H1 (cell line): ENCODE data around the gene TCEAL7. TPM values are rescaled to one million over a fixed set of nuclear protein-coding genes. Genes with fewer than 3 reads are reported as not detected.
"Not testable (repeated sequence)": the region's sequence is repeated elsewhere in the genome, so short reads cannot be mapped to it uniquely, and the experiment has no call there.

Experiments
- CTCF ChIA-PET: fragments of 300-600 bp; sonication (Branson Sonifier 250); formaldehyde crosslinking; loops from one replicate; lab custom pipeline; 2021; ENCODE audit not compliant: partially characterized antibody; lab: Charles Lee
- POLR2A ChIA-PET: fragments of 300-600 bp; sonication (Branson Sonifier 250); formaldehyde crosslinking; loops from one replicate; lab custom pipeline; 2021; ENCODE audit warnings: inconsistent platforms; ENCODE audit not compliant: partially characterized antibody; lab: Charles Lee
- DNase-seq, 2 experiments: peaks; one replicate each; pipeline versions ENCODE4 v3.0.0 to v3.0.0-alpha.2; 2010 to 2022; ENCODE audit warnings: low spot score in 2 of 2, low read depth in 1 of 2, mixed read lengths in 1 of 2
- FAIRE-seq: peaks from 2 replicates; lab custom pipeline; 2011; peaks lifted over from hg19 to GRCh38; lab: Jason Lieb, UNC
- H2AFZ ChIP-seq: 2 replicates; pipeline ENCODE4 v1.8.1; 2012; ENCODE audit warnings: low read length, inconsistent platforms
- H2AK5ac ChIP-seq: 2 replicates; pipeline ENCODE4 v1.6.1; 2013; ENCODE audit warnings: low read depth, low read length
- H2BK120ac ChIP-seq: replicated peaks from 2 replicates; pipeline ENCODE3; 2013; ENCODE audit warnings: low read depth, low read length, inconsistent platforms
- H2BK12ac ChIP-seq: 2 replicates; pipeline ENCODE4 v1.6.1; 2013; ENCODE audit warnings: low read depth, low read length
- H2BK15ac ChIP-seq: 2 replicates; pipeline ENCODE4 v1.6.1; 2013; ENCODE audit warnings: low read length
- H2BK20ac ChIP-seq: 2 replicates; pipeline ENCODE4 v1.6.1; 2013; ENCODE audit warnings: low read length
- H2BK5ac ChIP-seq: 2 replicates; pipeline ENCODE4 v1.6.1; 2013; ENCODE audit warnings: low read depth, low read length
- H3K14ac ChIP-seq: 2 replicates; pipeline ENCODE4 v1.6.1; 2013; ENCODE audit warnings: inconsistent platforms; ENCODE audit not compliant: insufficient read length
- H3K18ac ChIP-seq: 2 replicates; pipeline ENCODE4 v1.6.1; 2013; ENCODE audit warnings: low read length; ENCODE audit errors: extremely low read depth
- H3K23ac ChIP-seq: 2 replicates; pipeline ENCODE4 v1.6.1; 2013; ENCODE audit warnings: inconsistent platforms; ENCODE audit not compliant: insufficient read length
- H3K23me2 ChIP-seq: 2 replicates; pipeline ENCODE4 v1.6.1; 2013; ENCODE audit warnings: low read depth, low read length
- H3K27ac ChIP-seq: 2 replicates; pipeline ENCODE4 v1.6.1; 2011; ENCODE audit warnings: low read depth, low read length, inconsistent platforms
- H3K27me3 ChIP-seq, 4 experiments: replicated peaks in 1 of 4; 1 replicate in 1 of 4; 2 replicates in 3 of 4; pipeline versions ENCODE4 v1.6.1 to v1.8.1; 2011 to 2013; ENCODE audit warnings: low read length in 3 of 4, mild to moderate bottlenecking in 3 of 4, inconsistent platforms in 2 of 4, mixed read lengths in 2 of 4, moderate library complexity in 1 of 4; ENCODE audit not compliant: control insufficient read depth in 3 of 4, insufficient read depth in 3 of 4; ENCODE audit errors: extremely low read depth in 1 of 4
- H3K36me3 ChIP-seq, 4 experiments: 2 replicates each; pipeline versions ENCODE4 v1.6.1 to v1.8.1; 2011 to 2013; ENCODE audit warnings: mild to moderate bottlenecking in 4 of 4, low read length in 3 of 4, moderate library complexity in 2 of 4, control low read depth in 1 of 4, inconsistent platforms in 1 of 4; ENCODE audit not compliant: insufficient read depth in 4 of 4, control insufficient read depth in 2 of 4
- H3K4ac ChIP-seq: replicated peaks from 2 replicates; pipeline ENCODE3; 2013; ENCODE audit warnings: low read length, low read depth, mixed read lengths, inconsistent platforms; ENCODE audit not compliant: insufficient read length
- H3K4me1 ChIP-seq, 4 experiments: replicated peaks in 1 of 4; 1 replicate in 1 of 4; 2 replicates in 3 of 4; pipeline versions ENCODE4 v1.6.1 to v1.8.1; 2011 to 2013; ENCODE audit warnings: low read length in 3 of 4, inconsistent platforms in 2 of 4, mixed read lengths in 1 of 4; ENCODE audit not compliant: insufficient read depth in 4 of 4, control insufficient read depth in 3 of 4
- H3K4me2 ChIP-seq, 2 experiments: 2 replicates each; pipeline versions ENCODE4 v1.6.1 to v1.8.1; 2011 to 2013; ENCODE audit warnings: low read depth in 2 of 2, low read length in 2 of 2, control low read depth in 1 of 2, inconsistent platforms in 1 of 2, mild to moderate bottlenecking in 1 of 2; ENCODE audit not compliant: insufficient read depth in 1 of 2
- H3K4me3 ChIP-seq, 4 experiments: fragments of 200-600, 300-600 bp in 1 of 4; sonication (generic), shearing (Covaris generic), sonication (Bioruptor Twin) in 1 of 4; 2 replicates each; pipeline versions ENCODE4 v1.5.1 to v1.8.1; 2011 to 2016; ENCODE audit warnings: low read length in 4 of 4, low read depth in 3 of 4, control low read depth in 2 of 4, inconsistent platforms in 2 of 4, mild to moderate bottlenecking in 2 of 4, mixed read lengths in 1 of 4, moderate library complexity in 1 of 4; ENCODE audit not compliant: insufficient read depth in 2 of 4; ENCODE audit errors: extremely low read depth in 1 of 4
- H3K56ac ChIP-seq: replicated peaks from 2 replicates; pipeline ENCODE3; 2013; ENCODE audit warnings: low read depth, mild to moderate bottlenecking, mixed read lengths, low read length, inconsistent platforms; ENCODE audit not compliant: insufficient read length
- H3K79me1 ChIP-seq: 2 replicates; pipeline ENCODE4 v1.6.1; 2013; ENCODE audit warnings: low read depth, low read length, control low read depth
- H3K79me2 ChIP-seq, 2 experiments: 2 replicates each; pipeline versions ENCODE4 v1.6.1 to v1.8.1; 2012 to 2013; ENCODE audit warnings: low read length in 2 of 2, mild to moderate bottlenecking in 2 of 2, inconsistent platforms in 1 of 2; ENCODE audit not compliant: insufficient read depth in 2 of 2, control insufficient read depth in 1 of 2
- H3K9ac ChIP-seq, 4 experiments: replicated peaks in 1 of 4; 1 replicate in 1 of 4; 2 replicates in 3 of 4; pipeline versions ENCODE4 v1.6.1 to v1.8.1; 2011 to 2013; ENCODE audit warnings: low read depth in 3 of 4, low read length in 3 of 4, control low read depth in 2 of 4, mild to moderate bottlenecking in 2 of 4, moderate library complexity in 2 of 4, inconsistent platforms in 1 of 4; ENCODE audit errors: extremely low read depth in 1 of 4
- H3K9me3 ChIP-seq, 2 experiments: 2 replicates each; pipeline versions ENCODE4 v1.6.1 to v1.8.1; 2012 to 2013; ENCODE audit warnings: mild to moderate bottlenecking in 2 of 2, moderate library complexity in 2 of 2, control low read depth in 1 of 2, inconsistent platforms in 1 of 2, low read depth in 1 of 2, low read length in 1 of 2, mixed read lengths in 1 of 2; ENCODE audit not compliant: insufficient read depth in 2 of 2
- H4K20me1 ChIP-seq, 2 experiments: replicated peaks in 1 of 2; 2 replicates each; pipeline versions ENCODE3 to v1.8.1; 2011 to 2013; ENCODE audit warnings: inconsistent platforms in 2 of 2, low read length in 2 of 2, mild to moderate bottlenecking in 1 of 2; ENCODE audit not compliant: insufficient read depth in 2 of 2, control insufficient read depth in 1 of 2
- H4K5ac ChIP-seq: 2 replicates; pipeline ENCODE4 v1.6.1; 2013; ENCODE audit warnings: low read length, low read depth, mixed read lengths, inconsistent platforms; ENCODE audit not compliant: insufficient read length
- H4K8ac ChIP-seq: 2 replicates; pipeline ENCODE4 v1.8.0; 2013; ENCODE audit warnings: mild to moderate bottlenecking, moderate library complexity, low read length, inconsistent platforms; ENCODE audit not compliant: insufficient read depth; ENCODE audit errors: extremely low read depth
- H4K91ac ChIP-seq: replicated peaks from 2 replicates; pipeline ENCODE3; 2013; ENCODE audit warnings: low read length, mixed read lengths, inconsistent platforms; ENCODE audit not compliant: insufficient read length
- whole genome bisulfite sequencing, 2 experiments: shearing (Covaris generic) in 1 of 2; methylation state at CpG; one replicate each; pipeline versions ENCODE4 v1.1.6 to v1.1.7; 2013 to 2015; ENCODE audit warnings: low lambda C conversion rate in 2 of 2, mixed read lengths in 2 of 2, inconsistent platforms in 1 of 2, low coverage in 1 of 2, missing lambda C conversion rate in 1 of 2; ENCODE audit not compliant: insufficient replicate concordance in 2 of 2, insufficient coverage in 1 of 2, insufficient read length in 1 of 2; ENCODE audit errors: extremely low coverage in 1 of 2, missing lambda C conversion rate in 1 of 2; 5-methylcytosine and 5-hydroxymethylcytosine counted together
- polyA plus RNA-seq, 7 experiments: library from polyadenylated mRNA; depleted of rRNA in 3 of 7; stranded (reverse) in 5 of 7; unstranded in 2 of 7; fragments of >200 nt in 5 of 7; fragments of 200-250 nt in 2 of 7; gene quantifications; 1 replicate in 5 of 7; 2 replicates in 1 of 7; 4 replicates in 1 of 7; pipeline versions ENCODE4 v1.2.1 to v1.2.3, GENCODE V29; 2011 to 2013; ENCODE audit warnings: missing spikeins in 2 of 7, mixed read lengths in 2 of 7
- total RNA-seq: library from RNA; stranded (reverse); fragmentation: NEBNext Ultra II Directional; extraction: Animal tissue kit (Norgen Biotek cat#: 25700); gene quantifications from 2 replicates; pipeline ENCODE4 v1.2.1, GENCODE V29; 2021

The TCEAL7 gene
- total and polyA plus RNA-seq, 2 of the 8 experiments (the other 6 are each of a cell fraction or from before 2014, with no cell fraction given) = 7.9 to 11.6 TPM

- FAIRE-seq, H3K56ac ChIP-seq, H3K79me1 ChIP-seq, H2BK15ac ChIP-seq, H4K5ac ChIP-seq, H3K14ac ChIP-seq, H2BK5ac ChIP-seq, H3K9ac ChIP-seq, H3K4me2 ChIP-seq, DNase-seq, H4K20me1 ChIP-seq, H2AFZ ChIP-seq, H3K4ac ChIP-seq, H4K8ac ChIP-seq, H3K23me2 ChIP-seq, H3K9me3 ChIP-seq, H3K27ac ChIP-seq, H3K79me2 ChIP-seq, H3K4me1 ChIP-seq, H3K27me3 ChIP-seq, H3K36me3 ChIP-seq, H2AK5ac ChIP-seq, H3K18ac ChIP-seq, POLR2A ChIA-PET, H4K91ac ChIP-seq, H3K4me3 ChIP-seq, H3K23ac ChIP-seq, H2BK12ac ChIP-seq, H2BK120ac ChIP-seq, CTCF ChIA-PET, H2BK20ac ChIP-seq: not testable (repeated sequence)
- 71% methylated on average over 3 of the region's 3 CpGs; no CpG with 5 or more reads in 1 of the 2 experiments for WGBS, 2 experiments
Observed at GRCh38 chrX:103359605-103360004, 29.6 kb downstream of the TCEAL7 start.
